Suprapubic skin (tissue), 3 donors: ENCODE results near the gene SCTR.

ENCODE experiments used
- EP300 ChIP-seq: sonication (generic); formaldehyde crosslinking; IDR thresholded peaks from one replicate; pipeline ENCODE4 v1.6.1; 2017; ENCODE audit warnings: antibody characterized with exemption
- POLR2A ChIP-seq, 2 donors: fragments of 450-650 bp; IDR thresholded peaks; one replicate each; pipeline ENCODE4 v1.6.1; 2017; ENCODE audit warnings: antibody characterized with exemption in 2 of 2, mild to moderate bottlenecking in 2 of 2, moderate library complexity in 2 of 2
- TF ChIP-seq, protein P1 (sequence below), 2 donors: fragments of 200-600 bp in 1 of 2; fragments of 450-650 bp in 1 of 2; sonication (generic) in 1 of 2; IDR thresholded peaks; one replicate each; pipeline ENCODE4 v1.5.1; 2016 to 2019; ENCODE audit warnings: antibody characterized with exemption in 2 of 2, mild to moderate bottlenecking in 1 of 2, moderate library complexity in 1 of 2

DNA sequence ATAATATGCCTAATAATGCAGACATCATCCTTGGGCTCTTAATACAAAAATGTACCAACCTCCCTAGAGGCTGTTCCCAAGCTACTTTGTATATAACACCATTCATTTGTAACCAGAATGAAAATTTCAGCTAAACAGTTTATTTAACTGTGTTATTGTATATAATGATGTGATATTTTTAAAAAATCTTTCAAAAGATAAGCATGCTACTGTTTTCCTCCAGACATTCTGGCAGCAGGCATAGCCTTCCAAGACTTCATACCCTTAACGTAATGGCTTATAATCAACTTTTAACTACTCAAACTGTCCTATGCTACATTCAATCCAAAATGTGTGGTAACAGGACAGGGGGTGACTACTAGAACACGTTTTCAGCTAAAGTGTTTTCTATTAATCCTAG lies 41.2 kb upstream of the SCTR start:
- TF ChIP-seq, protein P1, sequence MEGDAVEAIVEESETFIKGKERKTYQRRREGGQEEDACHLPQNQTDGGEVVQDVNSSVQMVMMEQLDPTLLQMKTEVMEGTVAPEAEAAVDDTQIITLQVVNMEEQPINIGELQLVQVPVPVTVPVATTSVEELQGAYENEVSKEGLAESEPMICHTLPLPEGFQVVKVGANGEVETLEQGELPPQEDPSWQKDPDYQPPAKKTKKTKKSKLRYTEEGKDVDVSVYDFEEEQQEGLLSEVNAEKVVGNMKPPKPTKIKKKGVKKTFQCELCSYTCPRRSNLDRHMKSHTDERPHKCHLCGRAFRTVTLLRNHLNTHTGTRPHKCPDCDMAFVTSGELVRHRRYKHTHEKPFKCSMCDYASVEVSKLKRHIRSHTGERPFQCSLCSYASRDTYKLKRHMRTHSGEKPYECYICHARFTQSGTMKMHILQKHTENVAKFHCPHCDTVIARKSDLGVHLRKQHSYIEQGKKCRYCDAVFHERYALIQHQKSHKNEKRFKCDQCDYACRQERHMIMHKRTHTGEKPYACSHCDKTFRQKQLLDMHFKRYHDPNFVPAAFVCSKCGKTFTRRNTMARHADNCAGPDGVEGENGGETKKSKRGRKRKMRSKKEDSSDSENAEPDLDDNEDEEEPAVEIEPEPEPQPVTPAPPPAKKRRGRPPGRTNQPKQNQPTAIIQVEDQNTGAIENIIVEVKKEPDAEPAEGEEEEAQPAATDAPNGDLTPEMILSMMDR (IDR thresholded peaks at IDR 0.05), result no peak
- TF ChIP-seq POLR2A (IDR thresholded peaks at IDR 0.05) (no peak), EP300 (no peak)
